Measurements from ENCODE around the gene SLC44A5. TPM values are rescaled to one million over a fixed set of nuclear protein-coding genes. Genes with fewer than 3 reads are reported as not detected.
"Not testable (repeated sequence)": the region's sequence is repeated elsewhere in the genome, so short reads cannot be mapped to it uniquely, and the experiment has no call there.

Gene SLC44A5
- polyA plus RNA-seq, 1 experiment, result 0.19 TPM

- no peak for DNase-seq (ENCODE audit: low read depth, low spot score)
- Histone ChIP-seq H3K27me3 (ENCODE audit: control insufficient read depth, insufficient read depth, low read length) (no peaks in the 10 kb centered on the region), H3K4me3 (ENCODE audit: low read depth, low read length) (no peak overlapping the region), H3K9me3 (ENCODE audit: control insufficient read depth, insufficient read depth, low read length) (peaks cover 16% of the 10 kb centered on the region), H3K27ac (ENCODE audit: low read depth, low read length) (no peak overlapping the region)
- TF ChIP-seq, protein P1, sequence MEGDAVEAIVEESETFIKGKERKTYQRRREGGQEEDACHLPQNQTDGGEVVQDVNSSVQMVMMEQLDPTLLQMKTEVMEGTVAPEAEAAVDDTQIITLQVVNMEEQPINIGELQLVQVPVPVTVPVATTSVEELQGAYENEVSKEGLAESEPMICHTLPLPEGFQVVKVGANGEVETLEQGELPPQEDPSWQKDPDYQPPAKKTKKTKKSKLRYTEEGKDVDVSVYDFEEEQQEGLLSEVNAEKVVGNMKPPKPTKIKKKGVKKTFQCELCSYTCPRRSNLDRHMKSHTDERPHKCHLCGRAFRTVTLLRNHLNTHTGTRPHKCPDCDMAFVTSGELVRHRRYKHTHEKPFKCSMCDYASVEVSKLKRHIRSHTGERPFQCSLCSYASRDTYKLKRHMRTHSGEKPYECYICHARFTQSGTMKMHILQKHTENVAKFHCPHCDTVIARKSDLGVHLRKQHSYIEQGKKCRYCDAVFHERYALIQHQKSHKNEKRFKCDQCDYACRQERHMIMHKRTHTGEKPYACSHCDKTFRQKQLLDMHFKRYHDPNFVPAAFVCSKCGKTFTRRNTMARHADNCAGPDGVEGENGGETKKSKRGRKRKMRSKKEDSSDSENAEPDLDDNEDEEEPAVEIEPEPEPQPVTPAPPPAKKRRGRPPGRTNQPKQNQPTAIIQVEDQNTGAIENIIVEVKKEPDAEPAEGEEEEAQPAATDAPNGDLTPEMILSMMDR (IDR thresholded peaks at IDR 0.05; ENCODE audit: low read depth, low read length), result no peak
- POLR2A ChIA-PET, result no interaction called here
- CTCF ChIA-PET, result no interaction called here
These were observed 210.2 kb downstream of the SLC44A5 start for GRCh38 chr1:75400716-75401115.

- peaks cover 10% of the 10 kb centered on the region for H3K9me3 ChIP-seq (ENCODE audit: control insufficient read depth, insufficient read depth, low read length)
- no peak overlapping the region for H3K27ac ChIP-seq (ENCODE audit: low read depth, low read length)
- H3K4me3 ChIP-seq (ENCODE audit: low read depth, low read length), result no peak overlapping the region
- POLR2A ChIA-PET, result no interaction called here
- no peak for DNase-seq (ENCODE audit: low read depth, low spot score)
- TF ChIP-seq, protein P1 (IDR thresholded peaks at IDR 0.05; ENCODE audit: low read depth, low read length), result no peak
- H3K27me3 ChIP-seq (ENCODE audit: control insufficient read depth, insufficient read depth, low read length), result no peaks in the 10 kb centered on the region
- CTCF ChIA-PET, result no interaction called here
These were observed 214.2 kb downstream of the SLC44A5 start for GRCh38 chr1:75396745-75397144.

- H3K27me3 ChIP-seq (ENCODE audit: control insufficient read depth, insufficient read depth, low read length), result no peaks in the 10 kb centered on the region
- DNase-seq (ENCODE audit: low read depth, low spot score), result no peak
- H3K27ac ChIP-seq (ENCODE audit: low read depth, low read length), result no peak overlapping the region
- TF ChIP-seq, protein P1 (IDR thresholded peaks at IDR 0.05; ENCODE audit: low read depth, low read length), result no peak
- H3K4me3 ChIP-seq (ENCODE audit: low read depth, low read length), result no peak overlapping the region
- peaks cover 7% of the 10 kb centered on the region for H3K9me3 ChIP-seq (ENCODE audit: control insufficient read depth, insufficient read depth, low read length)
- ChIA-PET POLR2A (no interaction called here), CTCF (no interaction called here)
These were observed 214.7 kb downstream of the SLC44A5 start for GRCh38 chr1:75396260-75396659.

DNA sequence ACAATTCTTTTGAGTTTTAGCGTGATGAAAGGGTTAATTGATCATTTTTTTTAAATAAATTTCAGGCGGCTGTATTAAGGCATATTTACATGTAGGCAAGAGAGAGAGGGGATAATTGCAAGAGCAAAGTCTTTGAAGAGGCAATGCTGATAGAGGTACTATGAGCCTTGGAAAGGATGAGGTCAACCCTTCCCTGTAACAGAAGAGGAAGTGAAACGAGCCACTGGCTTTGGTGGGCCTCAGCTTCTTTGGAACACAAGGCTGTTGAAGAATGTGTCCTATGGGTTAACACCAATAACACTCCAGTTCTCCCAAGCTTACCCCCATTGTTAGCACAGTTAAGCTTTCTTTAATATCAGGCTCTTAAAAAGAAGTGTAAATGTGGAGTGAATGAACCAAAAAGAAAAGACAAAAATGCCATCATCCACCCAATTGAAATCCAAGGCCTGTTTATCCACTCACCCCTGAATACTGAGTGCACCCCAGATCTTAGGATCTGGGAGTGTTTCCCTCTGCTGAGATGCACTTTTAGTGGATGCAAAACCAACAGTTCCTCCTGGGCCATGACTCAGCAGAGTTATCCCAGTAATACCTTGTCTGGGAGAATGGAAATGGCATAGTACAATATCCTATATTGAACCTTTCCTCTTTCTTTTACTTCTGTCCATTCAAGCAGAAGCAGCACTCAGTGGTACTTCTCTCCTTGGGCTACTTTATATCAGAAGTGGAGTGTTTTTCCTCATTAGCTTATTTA lies 216.4 kb downstream of the SLC44A5 start:
- no peak overlapping the region for H3K4me3 ChIP-seq (ENCODE audit: low read depth, low read length)
- TF ChIP-seq, protein P1 (IDR thresholded peaks at IDR 0.05; ENCODE audit: low read depth, low read length), result no peak
- no peak for DNase-seq (ENCODE audit: low read depth, low spot score)
- ChIA-PET POLR2A (no interaction called here), CTCF (no interaction called here)
- no peaks in the 10 kb centered on the region for H3K9me3 ChIP-seq (ENCODE audit: control insufficient read depth, insufficient read depth, low read length)
- no peak overlapping the region for H3K27ac ChIP-seq (ENCODE audit: low read depth, low read length)
- no peaks in the 10 kb centered on the region for H3K27me3 ChIP-seq (ENCODE audit: control insufficient read depth, insufficient read depth, low read length)

GRCh38 chr1:75392278-75392677 lies 218.6 kb downstream of the SLC44A5 start:
- Histone ChIP-seq H3K27me3 (ENCODE audit: control insufficient read depth, insufficient read depth, low read length) (no peaks in the 10 kb centered on the region), H3K27ac (ENCODE audit: low read depth, low read length) (no peak overlapping the region), H3K4me3 (ENCODE audit: low read depth, low read length) (no peak overlapping the region), H3K9me3 (ENCODE audit: control insufficient read depth, insufficient read depth, low read length) (peaks cover 4% of the 10 kb centered on the region; the same call in 1 of the 2 replicates)
- ChIA-PET POLR2A (no interaction called here), CTCF (no interaction called here)
- TF ChIP-seq, protein P1 (IDR thresholded peaks at IDR 0.05; ENCODE audit: low read depth, low read length), result no peak
- no peak for DNase-seq (ENCODE audit: low read depth, low spot score)

DNA sequence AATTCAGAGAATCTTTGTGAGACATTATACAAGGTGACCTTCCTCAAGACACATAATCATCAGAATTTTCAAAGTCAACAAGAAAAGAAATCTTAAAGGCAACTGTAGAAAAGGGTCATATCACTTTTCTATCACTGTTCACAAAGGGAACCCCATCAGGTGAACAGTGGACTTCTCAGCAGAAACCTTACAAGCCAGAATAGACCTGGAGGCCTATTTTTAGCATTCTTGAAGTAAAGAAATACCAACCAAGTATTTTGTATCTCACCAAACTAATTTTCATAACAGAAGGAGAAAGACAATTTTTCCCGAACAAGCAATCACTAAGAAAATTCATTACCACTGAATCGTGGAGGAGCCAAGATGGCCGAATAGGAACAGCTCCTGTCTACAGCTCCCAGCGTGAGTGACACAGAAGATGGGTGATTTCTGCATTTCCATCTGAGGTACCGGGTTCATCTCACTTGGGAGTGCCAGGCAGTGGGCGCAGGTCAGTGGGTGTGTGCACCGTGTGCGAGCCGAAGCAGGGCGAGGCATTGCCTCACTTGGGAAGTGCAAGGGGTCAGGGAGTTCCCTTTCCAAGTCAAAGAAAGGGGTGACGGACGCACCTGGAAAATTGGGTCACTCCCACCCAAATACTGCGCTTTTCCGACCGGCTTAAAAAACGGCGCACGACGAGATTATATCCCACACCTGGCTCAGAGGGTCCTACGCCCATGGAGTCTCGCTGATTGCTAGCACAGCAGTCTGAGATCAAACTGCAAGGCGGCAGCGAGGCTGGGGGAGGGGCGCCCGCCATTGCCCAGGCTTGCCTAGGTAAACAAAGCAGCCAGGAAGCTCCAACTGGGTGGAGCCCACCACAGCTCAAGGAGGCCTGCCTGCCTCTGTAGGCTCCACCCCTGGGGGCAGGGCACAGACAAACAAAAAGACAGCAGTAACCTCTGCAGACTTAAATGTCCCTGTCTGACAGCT lies 235.2 kb downstream of the SLC44A5 start:
- DNase-seq (ENCODE audit: low read depth, low spot score); H3K27me3 ChIP-seq (ENCODE audit: control insufficient read depth, insufficient read depth, low read length); H3K27ac ChIP-seq (ENCODE audit: low read depth, low read length); CTCF ChIA-PET; POLR2A ChIA-PET; H3K4me3 ChIP-seq (ENCODE audit: low read depth, low read length): not testable (repeated sequence)
- H3K9me3 ChIP-seq (ENCODE audit: control insufficient read depth, insufficient read depth, low read length), result peaks cover 10% of the 10 kb centered on the region

Measured in AG04450 (cell line).